Esophagus squamous epithelium (tissue), 5 donors: ENCODE data around the gene SCAMP2. TPM values are rescaled to one million over a fixed set of nuclear protein-coding genes. Genes with fewer than 3 reads are reported as not detected.

Experiments
- DNase-seq: peaks from one replicate; lab custom pipeline; 2025; lab: John Stamatoyannopoulos, UW
- H3K27ac ChIP-seq, 4 donors: fragments of 200-600 bp; sonication (generic); one replicate each; pipeline ENCODE4 v1.5.1; 2016 to 2019; ENCODE audit warnings: mild to moderate bottlenecking in 1 of 4
- H3K27me3 ChIP-seq, 4 donors: fragments of 200-600 bp; sonication (generic); 1 replicate in 3 of 4; 2 replicates in 1 of 4; pipeline versions ENCODE4 v1.5.1 to v1.6.0; 2017 to 2021; ENCODE audit warnings: antibody characterized with exemption in 1 of 4
- H3K36me3 ChIP-seq, 3 donors: fragments of 200-600 bp; sonication (generic); one replicate each; pipeline ENCODE4 v1.5.1; 2016 to 2019
- H3K4me1 ChIP-seq, 3 donors: fragments of 200-600 bp; sonication (generic); one replicate each; pipeline ENCODE4 v1.5.1; 2017 to 2019
- H3K4me3 ChIP-seq, 4 donors: fragments of 200-600 bp; sonication (generic); 1 replicate in 3 of 4; 2 replicates in 1 of 4; pipeline ENCODE4 v1.5.1; 2016 to 2019; ENCODE audit warnings: mild to moderate bottlenecking in 2 of 4, moderate library complexity in 1 of 4
- H3K9me3 ChIP-seq, 3 donors: fragments of 200-600 bp; sonication (generic); one replicate each; pipeline ENCODE4 v1.5.1; 2016 to 2019
- CTCF ChIP-seq, 6 experiments: fragments of 450-650 bp in 4 of 6; fragments of 200-600 bp in 2 of 6; sonication (generic) in 2 of 6; IDR thresholded peaks; one replicate each; pipeline ENCODE4 v1.5.1; 2016 to 2019; ENCODE audit warnings: antibody characterized with exemption in 6 of 6, mild to moderate bottlenecking in 4 of 6, moderate library complexity in 4 of 6
- POLR2A ChIP-seq, 4 donors: fragments of 450-650 bp; IDR thresholded peaks; one replicate each; pipeline ENCODE4 v1.6.1; 2017; ENCODE audit warnings: antibody characterized with exemption in 4 of 4, mild to moderate bottlenecking in 4 of 4, moderate library complexity in 3 of 4
- WGBS, 2 donors: methylation state at CpG; one replicate each; pipeline ENCODE4 v1.1.5; 2018; 5-methylcytosine and 5-hydroxymethylcytosine counted together
- intact Hi-C: fragments of 100-400 bp; cut with DNase I; formaldehyde crosslinking; loops from one replicate; pipeline ENCODE4 v1.15.0; 2022
- total RNA-seq, 4 donors: library from RNA; depleted of rRNA; stranded (reverse); fragments of >200 nt; gene quantifications; one replicate each; pipeline ENCODE4 v1.1.0, GENCODE V29; 2016
- donor health status: DM: yes; HTN: yes; CAD: no.

SCAMP2 gene
- total RNA-seq, 4 donors from 2014 or later = 65.8 to 131 (median 88.7) TPM

DNA sequence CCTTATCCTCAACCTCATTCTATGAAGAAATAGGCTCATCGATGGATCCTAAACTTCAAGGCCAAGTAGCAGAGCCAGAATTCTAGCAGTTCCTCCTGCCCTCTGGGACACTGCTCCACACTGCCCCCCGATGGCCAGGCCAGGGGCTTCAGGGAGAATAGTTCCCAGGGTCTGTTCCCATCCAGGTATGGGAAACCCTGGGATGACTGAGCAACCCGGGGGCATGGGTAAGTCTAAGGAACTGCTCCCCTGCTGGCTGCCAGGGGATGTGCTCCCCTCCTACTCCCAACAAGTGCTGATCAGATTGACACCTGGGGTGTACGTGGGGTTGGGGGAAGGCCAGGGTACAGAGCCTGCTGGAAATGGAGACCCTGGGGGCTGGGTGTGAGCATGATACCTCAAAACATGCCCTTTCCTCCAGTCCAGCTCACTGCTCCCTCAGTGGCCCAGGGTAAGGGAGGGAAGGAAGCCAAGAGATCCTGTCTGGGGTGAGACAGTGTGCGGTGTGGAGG, 37.8 kb downstream of the SCAMP2 start:
- DNase-seq = no peak
- H3K4me1 ChIP-seq = peaks cover 0 to 20% (median 0%) of the 10 kb centered on the region in 3 donors
- no peak overlapping the region for H3K4me3 ChIP-seq
- 47 to 60% methylated on average over 3 of the region's 5 CpGs for WGBS, 2 donors
- H3K27me3 ChIP-seq = peaks cover 0 to 1% (median 0%) of the 10 kb centered on the region in 4 donors
- no peak overlapping the region for H3K27ac ChIP-seq
- no peaks in the 10 kb centered on the region for H3K9me3 ChIP-seq
- TF ChIP-seq POLR2A (IDR thresholded peaks at IDR 0.05) = no peak
- TF ChIP-seq CTCF (IDR thresholded peaks at IDR 0.05) = peak; percentile 47 to 79 (median 70)
- intact Hi-C loops = no loop called here
- H3K36me3 ChIP-seq = peaks cover 10 to 49% (median 16%) of the 10 kb centered on the region in 3 donors

- no peak for TF ChIP-seq CTCF (IDR thresholded peaks at IDR 0.05)
- TF ChIP-seq POLR2A (IDR thresholded peaks at IDR 0.05) = no peak
- Histone ChIP-seq H3K9me3 (no peaks in the 10 kb centered on the region), H3K27me3 (peaks cover 0 to 17% (median 0%) of the 10 kb centered on the region in 4 donors), H3K27ac (no peak overlapping the region), H3K4me1 (peaks cover 0 to 14% (median 0%) of the 10 kb centered on the region in 3 donors), H3K36me3 (peaks cover 9 to 30% (median 12%) of the 10 kb centered on the region in 3 donors), H3K4me3 (no peak overlapping the region)
- intact Hi-C loops = no loop called here
- 67% methylated on average over 5 of the region's 12 CpGs; no CpG with 5 or more reads in 1 of the 2 donors for WGBS, 2 donors
- DNase-seq = no peak
Observed at GRCh38 chr15:74833376-74834107, 39.6 kb downstream of the SCAMP2 start.

DNA sequence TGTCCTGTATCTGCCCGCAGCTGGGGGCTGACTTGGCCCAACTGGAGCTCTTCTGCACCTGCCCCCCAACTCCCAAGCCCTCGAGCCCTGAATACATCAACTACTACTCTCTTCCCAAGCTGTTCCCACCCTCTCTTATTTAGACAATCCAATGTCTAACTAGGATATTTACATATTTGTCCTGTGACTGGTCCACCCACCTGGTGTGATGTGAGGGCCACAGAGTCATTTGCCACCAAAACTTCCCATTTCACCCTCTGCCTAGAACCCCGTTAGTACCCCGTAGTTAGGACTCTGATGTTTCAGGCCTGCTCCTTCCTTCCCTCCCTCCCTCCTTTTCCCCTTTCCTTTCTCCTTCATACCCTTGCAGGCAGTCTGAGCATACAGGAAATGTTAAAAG, 40.3 kb downstream of the SCAMP2 start:
- WGBS, 2 donors = 41 to 63% methylated on average over 4 of the region's 4 CpGs
- intact Hi-C loops = no loop called here

DNA sequence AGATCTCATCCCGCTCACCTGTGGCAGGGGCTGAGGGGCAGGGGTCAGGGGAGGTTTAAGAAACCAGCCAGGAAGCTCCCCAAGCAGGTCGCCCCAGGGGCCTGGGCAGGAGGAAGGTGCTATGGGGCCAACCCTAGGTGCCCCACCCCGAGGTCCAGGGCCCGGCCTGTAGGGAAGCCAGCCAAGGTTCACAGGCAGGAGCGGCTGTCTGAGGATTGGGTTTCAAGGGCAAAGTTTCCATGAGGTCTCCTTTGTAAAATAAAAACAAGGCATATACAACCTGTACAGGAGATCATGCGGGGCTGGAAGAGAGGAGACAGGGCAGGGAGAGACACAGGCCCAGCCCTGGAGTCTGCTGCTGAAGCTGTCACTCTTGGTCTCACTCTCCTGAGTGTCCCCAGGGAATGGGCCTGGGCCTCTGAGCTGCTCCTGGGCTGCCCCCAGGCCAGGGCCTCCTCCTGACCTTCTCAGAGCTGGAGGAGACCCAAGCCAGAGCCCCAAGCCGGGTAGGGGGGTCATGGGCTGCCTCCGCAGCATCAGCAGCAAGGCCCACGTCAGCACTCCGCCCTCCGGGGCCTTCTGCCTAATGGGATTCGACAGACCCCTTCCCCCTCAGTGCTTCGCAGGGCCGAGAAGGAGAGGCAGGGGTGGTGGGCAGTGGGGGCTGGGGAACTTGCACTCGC, 41.2 kb downstream of the SCAMP2 start:
- Histone ChIP-seq H3K4me3 (no peak overlapping the region), H3K27me3 (peaks cover 0 to 33% (median 2%) of the 10 kb centered on the region in 4 donors), H3K27ac (no peak overlapping the region), H3K4me1 (peaks cover 0 to 14% (median 0%) of the 10 kb centered on the region in 3 donors), H3K9me3 (no peaks in the 10 kb centered on the region), H3K36me3 (peaks cover 5 to 15% (median 9%) of the 10 kb centered on the region in 3 donors)
- no peak for DNase-seq
- intact Hi-C loops = no loop called here
- no peak for TF ChIP-seq POLR2A (IDR thresholded peaks at IDR 0.05)
- TF ChIP-seq CTCF (IDR thresholded peaks at IDR 0.05) = no peak
- WGBS, 2 donors = 56 to 62% methylated on average over 5 to 10 of the region's 15 CpGs

More for the DNA sequence above, 40.3 kb downstream of the SCAMP2 start:
- Histone ChIP-seq H3K27ac (no peak overlapping the region), H3K4me3 (no peak overlapping the region), H3K36me3 (peaks cover 7 to 23% (median 11%) of the 10 kb centered on the region in 3 donors), H3K27me3 (peaks cover 0 to 24% (median 0%) of the 10 kb centered on the region in 4 donors), H3K9me3 (no peaks in the 10 kb centered on the region), H3K4me1 (peaks cover 0 to 14% (median 0%) of the 10 kb centered on the region in 3 donors)
- TF ChIP-seq CTCF (IDR thresholded peaks at IDR 0.05) (no peak), POLR2A (IDR thresholded peaks at IDR 0.05) (no peak)
- no peak for DNase-seq
